Activated CD4-positive, CD25-positive, alpha-beta regulatory T cell treated with anti-CD3 and anti-CD28 coated beads, Interleukin-2, amount 50 U/mL, for 16 hours (primary cell): ENCODE data around the gene ARHGAP10.
"Not testable (repeated sequence)": the region's sequence is repeated elsewhere in the genome, so short reads cannot be mapped to it uniquely, and the experiment has no call there.

ENCODE experiments used
- DNase-seq: peaks from one replicate; pipeline ENCODE4 v3.0.0-alpha.2; 2020; ENCODE audit warnings: low read depth, low spot score

The ARHGAP10 gene

GRCh38 chr4:147794787-147795413 lies 63.0 kb downstream of the ARHGAP10 start:
- DNase-seq: no peak

GRCh38 chr4:147799057-147799456 lies 67.2 kb downstream of the ARHGAP10 start:
- not testable (repeated sequence) for DNase-seq

DNA sequence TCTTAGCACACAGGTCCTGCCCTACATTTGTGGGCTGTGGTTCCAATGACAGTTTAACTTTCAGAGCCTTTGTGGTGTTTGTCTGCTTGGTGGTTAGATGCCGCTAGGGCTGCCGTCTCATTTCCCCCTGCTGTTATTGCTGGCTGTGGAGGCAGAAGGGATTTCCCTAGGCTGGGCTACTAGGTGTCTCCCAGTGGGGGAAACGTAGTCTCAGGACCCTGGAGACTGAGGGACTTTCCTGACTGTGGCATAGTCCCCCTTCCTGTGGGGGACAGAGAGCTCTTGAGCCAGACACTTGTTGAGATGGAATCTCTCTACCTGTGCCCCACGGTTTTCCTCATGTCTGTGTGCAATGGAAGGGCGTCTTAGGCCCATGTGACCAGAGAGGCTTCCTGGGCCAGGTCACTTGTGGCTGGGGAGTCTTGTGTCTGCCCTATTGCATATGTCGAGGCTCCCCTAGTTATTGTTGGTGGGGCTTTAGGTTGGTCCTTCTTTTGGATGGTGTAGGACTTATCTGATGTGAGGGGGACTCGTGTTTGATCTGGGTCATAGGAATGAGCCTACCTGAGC lies 68.2 kb downstream of the ARHGAP10 start:
- no peak for DNase-seq

- no peak for DNase-seq
Observed at GRCh38 chr4:147801820-147802219, 69.9 kb downstream of the ARHGAP10 start.

GRCh38 chr4:147802346-147802745 lies 70.5 kb downstream of the ARHGAP10 start:
- no peak for DNase-seq

DNA sequence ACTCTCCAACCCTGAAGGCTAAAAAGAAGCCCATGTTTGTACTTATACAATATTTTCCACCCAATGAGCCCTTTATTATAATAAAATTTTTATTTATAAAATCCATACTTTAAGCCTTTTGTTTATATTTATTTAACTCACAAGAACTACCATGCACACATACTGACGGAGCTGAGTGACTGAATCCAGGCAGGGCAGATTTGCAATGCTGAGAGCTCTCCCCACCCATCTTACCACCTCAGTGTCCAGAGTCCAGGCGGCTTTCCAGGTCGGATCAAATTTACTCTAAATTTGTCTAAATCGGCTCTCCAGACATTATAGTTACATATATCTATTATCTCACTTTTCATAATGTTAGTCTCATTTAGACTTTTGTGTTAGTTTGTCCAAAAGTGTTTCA lies 74.1 kb downstream of the ARHGAP10 start:
- no peak for DNase-seq

DNA sequence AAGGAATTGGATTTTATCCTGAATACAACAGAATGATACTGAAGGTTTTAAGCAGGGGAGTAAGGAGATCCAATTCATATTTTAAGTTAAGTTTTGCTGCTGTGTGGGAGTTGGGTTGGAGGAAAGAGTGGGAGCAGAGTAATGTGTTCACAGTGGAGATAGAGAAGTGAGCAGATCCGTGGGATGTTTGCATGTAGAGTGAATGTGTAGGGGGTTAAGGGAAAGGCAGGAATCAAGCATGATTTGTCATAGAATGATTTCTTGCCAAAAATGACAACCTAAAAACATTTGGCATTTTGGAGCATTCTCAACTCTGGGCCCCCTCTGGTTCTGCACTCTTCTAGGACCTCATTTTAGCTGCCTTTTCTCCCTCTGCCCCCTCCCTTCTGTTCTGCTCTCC lies 76.6 kb downstream of the ARHGAP10 start:
- no peak for DNase-seq

DNA sequence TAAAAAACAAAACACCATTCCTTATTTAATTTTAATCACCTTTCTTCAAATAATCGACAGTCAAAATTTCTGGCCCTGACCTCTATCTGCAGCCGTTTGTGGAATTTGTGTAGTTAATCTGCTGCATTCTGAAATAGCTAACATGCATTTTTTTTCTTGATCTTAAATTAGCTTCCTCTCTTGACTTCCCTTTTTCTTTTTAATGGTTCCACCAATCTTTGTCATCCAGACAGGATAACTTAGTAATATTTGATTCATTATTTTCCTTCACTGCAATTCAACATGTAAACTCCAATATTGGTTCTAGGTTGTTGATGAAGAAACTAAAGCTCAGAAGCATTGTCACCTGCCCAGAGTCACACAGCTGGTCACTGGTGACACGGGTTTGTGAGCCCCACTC lies 77.3 kb downstream of the ARHGAP10 start:
- no peak for DNase-seq

GRCh38 chr4:147811878-147812277 lies 80.0 kb downstream of the ARHGAP10 start:
- no peak for DNase-seq

DNA sequence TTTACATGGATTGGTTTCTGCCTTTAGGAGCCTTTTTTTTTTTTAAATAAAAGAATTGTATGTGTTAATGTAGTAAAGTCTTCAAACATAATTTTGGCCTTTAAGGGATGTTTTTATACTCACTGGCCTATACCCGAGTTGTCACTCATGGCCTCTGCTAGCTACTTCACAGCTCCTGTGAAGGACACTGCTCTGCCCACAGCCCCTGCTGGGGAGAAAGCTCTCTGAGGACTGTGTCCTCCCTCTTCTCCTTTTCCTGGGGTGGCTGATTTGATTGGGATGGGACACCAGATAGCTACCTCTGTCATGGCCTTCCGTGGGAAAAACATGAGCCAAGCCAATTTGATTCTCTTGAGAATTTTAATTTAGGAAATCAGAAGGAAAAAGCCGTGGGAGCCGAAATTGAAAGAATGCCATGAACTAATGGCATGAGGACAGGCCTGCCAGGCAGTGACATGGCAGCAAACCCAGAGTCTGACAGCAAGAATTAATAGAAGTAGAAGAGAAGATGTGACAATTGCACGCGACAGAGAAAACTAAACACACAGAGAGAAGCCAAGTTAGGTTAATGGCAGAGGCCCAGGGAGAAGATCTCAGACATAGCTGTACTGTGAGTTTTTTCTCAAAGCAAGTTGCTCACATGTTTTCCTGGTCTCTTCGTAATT lies 81.4 kb downstream of the ARHGAP10 start:
- no peak for DNase-seq

- no peak for DNase-seq
Observed at GRCh38 chr4:147813973-147814372, 82.1 kb downstream of the ARHGAP10 start.

- no peak for DNase-seq
Observed at GRCh38 chr4:147814376-147814775, 82.5 kb downstream of the ARHGAP10 start.

- DNase-seq: no peak
Observed at GRCh38 chr4:147815741-147816140, 83.9 kb downstream of the ARHGAP10 start.

DNA sequence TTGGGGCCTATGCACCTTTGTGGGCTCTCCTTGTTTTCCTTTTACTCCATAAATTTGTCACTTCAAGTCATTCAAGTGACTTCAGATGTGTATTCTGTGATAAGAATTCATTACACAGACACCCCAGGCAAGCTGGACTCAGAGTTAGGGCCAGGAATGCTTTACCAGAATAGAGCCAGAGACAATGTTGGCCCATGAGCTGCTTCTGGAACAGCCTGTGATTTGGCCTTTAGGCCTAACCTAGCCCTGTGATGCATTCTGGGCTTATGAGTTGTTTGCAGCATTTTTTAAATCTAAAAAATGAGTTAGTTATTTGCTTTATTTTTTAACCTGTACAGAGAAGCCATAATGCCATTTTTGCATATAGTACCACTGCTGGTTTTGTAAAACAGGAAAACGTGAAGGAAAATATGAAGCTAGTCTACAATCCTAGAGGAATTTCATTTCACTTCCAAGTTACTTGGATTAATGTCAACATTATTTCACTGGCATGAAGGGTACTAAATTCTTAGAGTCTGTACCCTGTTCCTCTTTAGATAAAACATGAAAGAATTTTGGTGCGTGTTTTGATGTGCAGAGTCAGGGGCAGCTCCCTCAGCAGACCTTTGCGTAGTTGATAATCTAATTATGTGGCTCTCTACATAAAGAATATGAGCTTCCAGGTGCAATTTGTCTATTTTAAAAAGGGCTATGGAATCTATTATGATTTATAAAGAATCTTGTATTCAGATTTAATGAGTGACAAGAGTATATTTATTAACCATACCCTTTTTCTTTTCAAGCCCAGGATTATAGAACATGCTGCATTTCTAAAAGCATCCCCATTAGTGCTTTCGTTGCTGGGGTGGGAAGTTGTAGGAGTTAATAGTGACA lies 84.7 kb downstream of the ARHGAP10 start:
- no peak for DNase-seq

DNA sequence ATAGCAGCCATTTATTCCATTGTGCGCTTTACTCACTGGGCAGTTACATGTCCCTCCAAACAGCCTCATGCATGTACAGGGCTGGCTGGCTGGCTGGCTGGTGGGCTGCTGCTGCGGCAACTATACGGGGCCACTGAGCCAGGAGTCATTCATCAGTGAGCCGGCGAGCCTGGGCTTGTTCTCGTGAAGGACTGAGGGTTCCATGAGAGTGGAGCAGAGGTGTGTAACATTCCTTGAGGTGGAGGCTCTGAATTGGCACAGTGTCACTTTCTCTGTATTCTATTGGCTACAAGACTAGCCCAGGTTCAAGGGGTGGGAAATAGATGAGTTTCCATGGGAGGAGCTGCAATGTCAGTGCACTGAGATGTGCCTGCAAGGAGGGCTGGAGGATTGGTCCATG lies 89.1 kb downstream of the ARHGAP10 start:
- DNase-seq: no peak

DNA sequence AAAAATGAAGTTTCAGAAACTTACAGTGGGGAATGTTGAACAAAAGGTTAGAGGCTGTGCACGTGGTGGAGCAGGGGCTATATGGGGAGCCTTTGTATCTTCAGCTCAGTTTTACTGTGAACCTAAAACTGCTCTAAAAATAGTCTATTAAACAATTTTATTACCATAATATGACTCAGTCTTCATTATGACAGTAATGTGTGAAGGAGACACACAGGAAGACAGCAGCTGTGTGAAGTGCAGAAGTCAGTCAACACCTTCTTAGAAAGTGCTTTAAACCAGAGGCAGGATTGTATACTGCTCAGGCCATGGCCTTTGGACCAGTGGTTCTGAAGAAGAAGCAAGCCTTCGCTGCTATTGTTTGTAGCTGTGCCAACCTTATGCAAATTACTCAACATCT lies 89.7 kb downstream of the ARHGAP10 start:
- DNase-seq: no peak

DNA sequence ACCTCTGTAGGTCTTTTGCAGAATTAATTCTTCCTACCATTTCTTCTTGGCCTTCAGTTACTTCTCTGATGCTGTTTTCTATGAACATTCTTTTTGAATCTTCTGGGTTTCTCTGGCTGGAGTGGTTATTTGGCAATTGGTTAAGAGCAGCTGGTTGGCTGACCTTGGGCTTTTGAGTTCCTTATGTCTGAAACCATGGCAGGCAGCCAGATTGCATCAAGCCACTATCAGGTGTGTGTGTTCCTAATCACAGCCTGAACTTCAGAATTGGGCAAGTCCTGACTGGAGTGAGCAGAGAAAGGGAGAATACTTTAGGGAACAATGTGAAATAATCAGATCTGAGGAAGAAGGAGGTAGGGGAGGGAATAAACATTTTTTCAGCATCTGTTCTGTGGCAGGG lies 90.2 kb downstream of the ARHGAP10 start:
- DNase-seq: no peak

DNA sequence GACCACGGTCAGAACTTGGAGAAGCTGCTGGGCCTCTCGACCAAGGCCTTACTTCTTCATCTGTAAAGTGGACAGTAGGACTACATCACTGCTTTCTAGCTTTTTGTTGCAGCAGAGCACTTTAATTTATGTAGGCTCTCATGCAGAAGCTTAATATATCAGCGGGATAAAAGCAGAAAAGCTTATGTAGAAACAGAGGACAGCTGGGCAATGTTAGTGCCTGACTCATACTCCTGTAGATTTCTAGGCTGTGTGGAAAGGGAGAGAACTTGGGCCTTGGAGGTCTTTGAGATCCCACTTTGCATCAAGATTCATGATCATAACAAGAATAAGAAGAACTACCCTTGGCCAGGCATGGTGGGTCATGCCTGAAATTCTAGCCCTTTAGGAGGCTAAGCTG lies 91.2 kb downstream of the ARHGAP10 start:
- DNase-seq: no peak

- no peak for DNase-seq
Observed at GRCh38 chr4:147824316-147824715, 92.4 kb downstream of the ARHGAP10 start.

DNA sequence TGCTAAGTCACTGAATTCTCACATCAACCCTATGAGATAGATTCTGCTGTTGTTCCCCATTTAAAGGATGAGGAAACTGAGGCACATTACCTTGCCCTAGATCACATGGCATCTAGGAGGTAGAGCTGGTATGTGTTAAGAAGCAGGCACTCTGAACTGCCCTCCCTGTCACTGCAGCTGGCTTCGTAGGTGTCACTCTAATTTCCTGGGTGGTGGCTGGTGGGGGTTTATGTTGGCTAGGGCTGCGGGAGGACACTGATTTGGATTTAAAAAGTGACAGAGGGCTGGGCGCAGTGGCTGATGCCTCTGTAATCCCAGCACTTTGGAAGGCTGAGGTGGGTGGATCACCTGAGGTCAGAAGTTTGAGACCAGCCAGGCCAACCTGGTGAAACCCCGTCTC lies 93.0 kb downstream of the ARHGAP10 start:
- no peak for DNase-seq

- no peak for DNase-seq
Observed at GRCh38 chr4:147825451-147826287, 93.8 kb downstream of the ARHGAP10 start.

DNA sequence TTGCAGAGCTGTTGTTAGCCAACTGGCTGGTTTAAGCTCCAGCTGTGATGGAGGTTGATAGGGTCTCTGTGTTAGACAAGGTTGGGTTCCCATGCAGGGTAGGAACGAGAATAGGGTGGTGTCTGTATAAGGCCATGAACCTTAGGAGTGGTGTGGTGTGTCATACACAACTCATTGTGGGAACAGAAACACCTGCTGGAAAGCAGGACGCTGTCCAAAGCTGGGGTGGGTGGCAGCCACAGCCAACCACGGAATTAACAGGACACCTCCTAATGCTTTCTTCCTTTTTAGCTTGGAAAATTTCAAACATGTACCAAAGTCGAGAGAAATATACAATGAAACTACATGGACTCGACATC lies 94.4 kb downstream of the ARHGAP10 start:
- no peak for DNase-seq
